Measurements from ENCODE around the gene XAF1.
"Not testable (repeated sequence)": the region's sequence is repeated elsewhere in the genome, so short reads cannot be mapped to it uniquely, and the experiment has no call there.

XAF1 gene

GRCh38 chr17:6755281-6755680, 565 bp upstream of the XAF1 start:
- no peak for DNase-seq

GRCh38 chr17:6756425-6757031, 682 bp downstream of the XAF1 start:
- DNase-seq, result no peak

- no peak for DNase-seq
Observed at GRCh38 chr17:6757747-6758146, 1.9 kb downstream of the XAF1 start.

GRCh38 chr17:6761779-6762178, 5.9 kb downstream of the XAF1 start:
- no peak for DNase-seq

GRCh38 chr17:6768447-6768846, 12.6 kb downstream of the XAF1 start:
- no peak for DNase-seq

- no peak for DNase-seq
Observed at GRCh38 chr17:6772016-6772415, 16.2 kb downstream of the XAF1 start.

GRCh38 chr17:6774906-6775305, 19.1 kb downstream of the XAF1 start:
- DNase-seq, result not testable (repeated sequence)

- no peak for DNase-seq
Observed at GRCh38 chr17:6775871-6776405, 20.1 kb downstream of the XAF1 start, which contains the start of gene FBXO39. Gene FBXO39 (plus strand): TSS chr17:6776215. CDS start chr17:6779869, 3,654 bp downstream.

GRCh38 chr17:6779411-6779810, 23.6 kb downstream of the XAF1 start:
- DNase-seq, result no peak

- no peak for DNase-seq
Observed at GRCh38 chr17:6780001-6780400, 24.2 kb downstream of the XAF1 start.

GRCh38 chr17:6780886-6781285, 25.0 kb downstream of the XAF1 start:
- no peak for DNase-seq

GRCh38 chr17:6782244-6782643, 26.4 kb downstream of the XAF1 start:
- no peak for DNase-seq

GRCh38 chr17:6786618-6787017, 30.8 kb downstream of the XAF1 start:
- no peak for DNase-seq

- no peak for DNase-seq
Observed at GRCh38 chr17:6787081-6787693, 31.3 kb downstream of the XAF1 start.

GRCh38 chr17:6789146-6789545, 33.3 kb downstream of the XAF1 start:
- no peak for DNase-seq

- no peak for DNase-seq
Observed at GRCh38 chr17:6793748-6794493, 38.1 kb downstream of the XAF1 start.

GRCh38 chr17:6796017-6796886, 40.4 kb downstream of the XAF1 start:
- DNase-seq, result no peak

GRCh38 chr17:6796887-6797490, 41.1 kb downstream of the XAF1 start:
- no peak for DNase-seq

- DNase-seq, result no peak
Observed at GRCh38 chr17:6797718-6798351, 42.0 kb downstream of the XAF1 start.

GRCh38 chr17:6799738-6800137, 43.9 kb downstream of the XAF1 start:
- DNase-seq, result no peak

- no peak for DNase-seq
Observed at GRCh38 chr17:6800422-6801027, 44.7 kb downstream of the XAF1 start.

GRCh38 chr17:6811510-6811909, 55.7 kb downstream of the XAF1 start:
- no peak for DNase-seq
